Measurements from ENCODE around the gene LPAR6. TPM values are rescaled to one million over a fixed set of nuclear protein-coding genes. Genes with fewer than 3 reads are reported as not detected.

The LPAR6 gene
- total RNA-seq, 2 donors from 2014 or later: 37.2 to 48.7 TPM

DNA sequence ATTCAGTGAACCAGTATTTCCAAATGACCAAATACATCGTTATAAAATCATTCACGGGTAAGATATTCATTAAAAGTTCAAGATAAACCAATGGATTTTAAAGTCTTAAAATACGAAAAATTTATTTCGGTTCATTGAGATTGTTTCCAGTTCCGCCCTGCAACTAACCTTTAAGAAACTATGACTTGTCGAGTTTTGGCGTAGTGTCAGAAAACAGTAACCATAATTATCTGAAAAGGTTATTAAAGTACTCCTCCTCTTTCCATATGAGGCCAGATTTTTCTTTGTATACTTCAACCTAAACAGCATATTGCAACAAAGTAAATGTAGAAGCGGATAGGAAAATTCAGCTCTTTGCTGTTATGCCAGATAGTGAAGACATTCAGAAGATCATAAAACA lies 26.1 kb downstream of the LPAR6 start:
- Mint-ChIP-seq H3K4me3 (no peak overlapping the region), H3K27ac (no peak overlapping the region), H3K36me3 (ENCODE audit: low read depth) (peaks cover 7% of the 10 kb centered on the region), H3K4me1 (peaks cover 16% of the 10 kb centered on the region), H3K27me3 (no peaks in the 10 kb centered on the region)
- DNase-seq (no peak), ATAC-seq (no peak)
- H3K9me3 ChIP-seq (ENCODE audit: control insufficient read depth, low read length, poor library complexity, severe bottlenecking): no peaks in the 10 kb centered on the region

DNA sequence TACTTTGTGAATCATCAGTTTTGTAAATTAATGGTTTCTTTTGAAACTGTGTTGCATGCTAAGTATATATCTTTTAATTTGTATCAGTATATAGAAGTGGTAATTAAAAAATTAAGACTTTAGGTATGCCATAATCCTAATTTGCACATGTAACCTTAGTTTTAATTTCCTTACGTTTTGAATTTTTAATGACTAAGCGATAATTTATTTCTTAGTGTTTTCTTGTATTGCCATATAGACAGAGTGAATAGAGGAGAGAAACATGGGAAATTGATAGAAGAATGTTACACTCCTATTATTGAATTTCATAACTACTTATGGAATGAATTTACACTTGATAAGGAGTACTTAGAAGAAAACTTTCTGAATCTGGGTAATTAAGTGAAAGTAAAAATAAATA lies 29.5 kb downstream of the LPAR6 start:
- peaks cover 2% of the 10 kb centered on the region for H3K36me3 Mint-ChIP-seq (ENCODE audit: low read depth)
- H3K27me3 Mint-ChIP-seq: no peaks in the 10 kb centered on the region

DNA sequence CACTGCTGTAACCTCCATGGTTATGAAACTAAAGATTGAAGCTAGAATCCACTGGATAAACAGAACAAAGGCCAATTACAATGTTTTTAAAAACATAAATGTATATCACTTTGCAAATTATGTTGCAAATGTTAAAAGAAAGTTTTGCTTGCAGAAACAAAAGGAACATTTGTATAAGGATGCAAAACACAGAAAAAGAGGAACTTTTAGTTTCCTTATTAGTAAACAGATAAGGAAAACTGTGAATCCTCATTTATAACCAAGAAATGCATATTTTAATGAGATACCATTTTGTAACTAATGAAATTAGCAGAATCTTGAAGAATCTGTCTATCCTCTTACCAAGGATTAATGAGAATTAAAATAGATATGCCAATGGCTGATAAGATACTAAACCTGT lies 32.3 kb downstream of the LPAR6 start:
- H3K36me3 Mint-ChIP-seq (ENCODE audit: low read depth): peaks cover 4% of the 10 kb centered on the region
- no peak for DNase-seq
- H3K27me3 Mint-ChIP-seq: no peaks in the 10 kb centered on the region
- H3K27ac Mint-ChIP-seq: no peak overlapping the region
- ATAC-seq: no peak
- H3K4me3 Mint-ChIP-seq: no peak overlapping the region
- H3K9me3 ChIP-seq (ENCODE audit: control insufficient read depth, low read length, poor library complexity, severe bottlenecking): no peaks in the 10 kb centered on the region
- no peaks in the 10 kb centered on the region for H3K4me1 Mint-ChIP-seq

More for the DNA sequence above, 29.5 kb downstream of the LPAR6 start:
- Mint-ChIP-seq H3K4me3 (no peak overlapping the region), H3K4me1 (peaks cover 8% of the 10 kb centered on the region), H3K27ac (no peak overlapping the region)
- DNase-seq: no peak
- ATAC-seq: no peak
- H3K9me3 ChIP-seq (ENCODE audit: control insufficient read depth, low read length, poor library complexity, severe bottlenecking): no peaks in the 10 kb centered on the region

DNA sequence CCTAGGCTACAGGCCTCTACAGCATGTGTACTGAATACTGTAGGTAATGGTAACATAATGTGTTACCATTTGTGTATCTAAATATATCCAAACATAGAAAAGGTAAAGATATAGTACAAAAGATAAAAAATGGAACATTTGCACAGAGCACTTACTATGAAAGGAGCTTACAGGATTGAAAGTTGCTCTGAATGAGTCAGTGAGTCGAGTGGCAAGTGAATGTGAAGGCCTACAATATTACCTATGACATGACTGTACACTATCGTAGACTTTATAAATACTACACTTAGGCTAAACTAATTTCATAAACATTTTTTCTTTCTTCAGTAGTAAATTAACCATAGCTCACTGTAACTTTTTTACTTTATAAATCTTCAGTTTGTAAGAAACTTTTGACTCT lies 35.1 kb downstream of the LPAR6 start:
- H3K27ac Mint-ChIP-seq: no peak overlapping the region
- H3K27me3 Mint-ChIP-seq: no peaks in the 10 kb centered on the region
- DNase-seq: no peak
- ATAC-seq: no peak
- no peak overlapping the region for H3K4me3 Mint-ChIP-seq
- no peaks in the 10 kb centered on the region for H3K4me1 Mint-ChIP-seq
- peaks cover 4% of the 10 kb centered on the region for H3K36me3 Mint-ChIP-seq (ENCODE audit: low read depth)
- H3K9me3 ChIP-seq (ENCODE audit: control insufficient read depth, low read length, poor library complexity, severe bottlenecking): no peaks in the 10 kb centered on the region

DNA sequence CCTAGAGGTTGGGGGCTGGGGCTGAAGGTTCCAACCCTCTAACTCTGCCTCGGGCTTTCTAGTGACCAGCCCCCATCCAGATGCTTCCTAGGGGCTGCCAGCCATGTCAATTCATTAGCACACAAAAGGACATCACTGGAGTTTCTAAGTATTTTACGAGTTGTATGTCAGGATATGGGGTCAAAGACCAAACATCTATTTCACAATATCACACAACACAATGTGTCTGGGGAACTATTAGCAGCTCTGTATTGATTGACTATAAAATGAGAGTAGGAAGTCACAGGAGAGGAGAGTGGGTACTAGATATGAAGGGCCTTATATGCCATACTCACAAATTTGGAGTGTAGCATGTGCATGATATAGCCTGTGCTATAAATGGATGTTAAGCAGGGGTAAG lies 42.1 kb downstream of the LPAR6 start:
- no peak overlapping the region for H3K4me3 Mint-ChIP-seq
- peaks cover 6% of the 10 kb centered on the region for H3K36me3 Mint-ChIP-seq (ENCODE audit: low read depth)
- ATAC-seq (no peak), DNase-seq (no peak)
- no peaks in the 10 kb centered on the region for H3K9me3 ChIP-seq (ENCODE audit: control insufficient read depth, low read length, poor library complexity, severe bottlenecking)
- peaks cover 4% of the 10 kb centered on the region for H3K4me1 Mint-ChIP-seq
- peak overlapping the region; percentile 37 for H3K27ac Mint-ChIP-seq
- H3K27me3 Mint-ChIP-seq: no peaks in the 10 kb centered on the region

DNA sequence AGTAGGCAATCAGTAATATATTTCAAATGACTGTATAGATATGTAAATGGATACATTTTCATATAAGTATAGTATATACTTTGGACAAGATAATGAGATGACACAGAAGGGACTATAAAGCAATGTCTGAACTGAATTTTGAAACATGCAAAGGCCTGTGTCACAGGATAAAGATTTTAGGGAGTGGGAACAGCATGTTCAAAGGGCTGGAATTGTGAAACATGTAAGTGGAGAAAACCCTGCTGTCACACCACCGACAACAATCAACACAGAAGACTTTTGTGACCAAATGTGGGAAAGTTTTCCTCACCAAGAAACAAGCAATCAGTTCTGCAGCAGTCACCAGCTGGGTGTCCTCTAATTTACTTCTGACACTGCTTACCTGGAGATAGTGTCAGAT lies 42.9 kb downstream of the LPAR6 start:
- H3K4me1 Mint-ChIP-seq: peaks cover 4% of the 10 kb centered on the region
- ATAC-seq (no peak), DNase-seq (no peak)
- H3K27me3 Mint-ChIP-seq: no peaks in the 10 kb centered on the region
- no peaks in the 10 kb centered on the region for H3K9me3 ChIP-seq (ENCODE audit: control insufficient read depth, low read length, poor library complexity, severe bottlenecking)
- H3K36me3 Mint-ChIP-seq (ENCODE audit: low read depth): peaks cover 6% of the 10 kb centered on the region
- H3K27ac Mint-ChIP-seq: no peak overlapping the region
- no peak overlapping the region for H3K4me3 Mint-ChIP-seq

Other genes with a start within 250 kb of the LPAR6 start
- 100 to 1,000 TPM; 396 to 450 TPM for gene ITM2B, start 179.9 kb downstream of the LPAR6 start, total RNA-seq
- 10 to 100 TPM; 15.9 to 16.2 TPM for gene RB1, start 109.4 kb downstream of the LPAR6 start, total RNA-seq
- 10 to 100 TPM; 12.5 to 13.7 TPM for gene RCBTB2, start 120.0 kb upstream of the LPAR6 start, total RNA-seq
- gene CYSLTR2, start 240.8 kb upstream of the LPAR6 start, total RNA-seq: 1 to 10 TPM; 2.8 to 5.9 TPM